GM12878 (cell line): ENCODE results near the gene DUS2. TPM values are rescaled to one million over a fixed set of nuclear protein-coding genes. Genes with fewer than 3 reads are reported as not detected.

Source experiments
- ATAC-seq: fragments of 200-7000 bp; cut with Tn5 transposase; 3 replicates; pipeline ENCODE4 v1.9.1; 2020; ENCODE audit warnings: mild to moderate bottlenecking, moderate library complexity
- BruUV-seq: library from RNA; stranded (reverse); fragments of 400-500 nt; replicated peaks from 2 replicates; lab custom pipeline; 2021; lab: Mats Ljungman, UMichigan
- CTCF ChIA-PET: fragments of 300-600 bp; sonication (Branson Sonifier 250); formaldehyde crosslinking; extraction: SDS; loops from one replicate; lab custom pipeline; 2021; ENCODE audit warnings: inconsistent platforms; lab: Yijun Ruan, JAX
- POLR2A ChIA-PET: fragments of 350-600 bp; formaldehyde crosslinking; extraction: SDS; loops from one replicate; lab custom pipeline; 2021; ENCODE audit warnings: inconsistent platforms; lab: Charles Lee
- RAD21 ChIA-PET: fragments of 300-600 bp; sonication (Branson Sonifier 250); formaldehyde crosslinking; loops from one replicate; lab custom pipeline; 2023; ENCODE audit warnings: antibody characterized with exemption; ENCODE audit not compliant: unreplicated experiment; lab: Charles Lee
- SMC1A ChIA-PET: fragments of 300-600 bp; sonication (Branson Sonifier 250); formaldehyde crosslinking; loops from one replicate; lab custom pipeline; 2023; ENCODE audit not compliant: unreplicated experiment, uncharacterized antibody; lab: Charles Lee
- DNase-seq: peaks from one replicate; pipeline ENCODE4 v3.0.0-alpha.2; 2011; ENCODE audit warnings: low read depth, low spot score
- FAIRE-seq: peaks from 3 replicates; lab custom pipeline; 2011; peaks lifted over from hg19 to GRCh38; lab: Jason Lieb, UNC
- H2AFZ ChIP-seq: 2 replicates; pipeline ENCODE4 v1.6.0; 2011; ENCODE audit warnings: low read depth, low read length, control low read depth; ENCODE audit not compliant: control insufficient read depth
- H3K27ac ChIP-seq: 2 replicates; pipeline ENCODE4 v1.5.1; 2011; ENCODE audit warnings: control low read depth; ENCODE audit not compliant: control insufficient read depth, insufficient read depth
- H3K27me3 ChIP-seq, 2 experiments: replicated peaks in 1 of 2; 2 replicates each; pipeline versions ENCODE4 v1.6.0 to v1.6.1; 2011; ENCODE audit warnings: low read length in 1 of 2; ENCODE audit not compliant: control insufficient read depth in 2 of 2, insufficient read depth in 2 of 2
- H3K36me3 ChIP-seq, 2 experiments: 2 replicates each; pipeline ENCODE4 v1.5.1; 2011; ENCODE audit warnings: low read length in 1 of 2; ENCODE audit not compliant: control insufficient read depth in 2 of 2, insufficient read depth in 2 of 2
- H3K4me1 ChIP-seq: 2 replicates; pipeline ENCODE4 v1.6.1; 2011; ENCODE audit warnings: mild to moderate bottlenecking, low read length, moderate library complexity, mixed read lengths; ENCODE audit not compliant: control insufficient read depth, insufficient read depth
- H3K4me2 ChIP-seq: 2 replicates; pipeline ENCODE4 v1.6.0; 2011; ENCODE audit warnings: control low read depth; ENCODE audit not compliant: control insufficient read depth, insufficient read depth
- H3K4me3 ChIP-seq: fragments of 200-600 bp; sonication (generic); 2 replicates; pipeline ENCODE4 v1.5.1; 2016
- H3K79me2 ChIP-seq: 2 replicates; pipeline ENCODE4 v1.6.0; 2011; ENCODE audit warnings: low read length; ENCODE audit not compliant: control insufficient read depth, insufficient read depth
- H3K9ac ChIP-seq: 2 replicates; pipeline ENCODE4 v1.8.0; 2011; ENCODE audit warnings: low read length, control low read depth, mixed read lengths; ENCODE audit not compliant: control insufficient read depth, insufficient read depth
- H3K9me3 ChIP-seq: replicated peaks from 3 replicates; pipeline ENCODE4 v1.5.1; 2011; ENCODE audit warnings: mild to moderate bottlenecking, low read length; ENCODE audit not compliant: control insufficient read depth, insufficient read depth
- H4K20me1 ChIP-seq: 2 replicates; pipeline ENCODE4 v1.6.0; 2011; ENCODE audit not compliant: control insufficient read depth, insufficient read depth
- BHLHE40 ChIP-seq, 2 experiments: fragments of 450-650 bp in 1 of 2; IDR thresholded peaks; 2 replicates each; pipeline ENCODE4 v1.6.1; 2011 to 2017; ENCODE audit warnings: low read depth in 2 of 2, borderline replicate concordance in 1 of 2, improper control_type of control experiment in 1 of 2, low read length in 1 of 2, mild to moderate bottlenecking in 1 of 2
- PAX5 ChIP-seq: IDR thresholded peaks from 2 replicates; pipeline ENCODE4 v1.6.1; 2011; ENCODE audit warnings: low read depth, low read length, borderline replicate concordance
- PAX8 ChIP-seq: fragments of 450-650 bp; IDR thresholded peaks from 2 replicates; pipeline ENCODE4 v1.6.1; 2017; ENCODE audit warnings: mild to moderate bottlenecking, moderate library complexity
- WGBS: methylation state at CpG from one replicate; pipeline ENCODE4 v1.1.6; 2016; ENCODE audit warnings: low lambda C conversion rate; ENCODE audit not compliant: insufficient replicate concordance, insufficient coverage; ENCODE audit errors: missing lambda C conversion rate; 5-methylcytosine and 5-hydroxymethylcytosine counted together
- in situ Hi-C: fragments of 300-500 bp; cut with MboI; formaldehyde crosslinking; loops from 9 replicates; pipeline ENCODE4 v1.14.3; 2018; ENCODE audit warnings: mixed read lengths
- intact Hi-C: fragments of 100-400 bp; cut with micrococcal nuclease; formaldehyde crosslinking; loops from one replicate; pipeline ENCODE4 v1.14.2; 2022; ENCODE audit not compliant: unreplicated experiment
- polyA plus RNA-seq, 11 experiments: library from polyadenylated mRNA; depleted of rRNA in 4 of 11; unstranded in 6 of 11; stranded (reverse) in 5 of 11; fragments of >200 nt; fragmentation: Nextera tagmentation in 4 of 11; fragmentation: Illumina TruSeq in 1 of 11; extraction: Ambion mirVana in 4 of 11; extraction: Trizol in 1 of 11; gene quantifications; 1 replicate in 1 of 11; 2 replicates in 10 of 11; pipeline versions ENCODE4 v1.2.1 to v1.2.3, GENCODE V29; 2011 to 2016; ENCODE audit warnings: inconsistent platforms in 2 of 11, missing spikeins in 2 of 11, low read depth in 1 of 11
- total RNA-seq, 4 experiments: library from RNA; depleted of rRNA in 3 of 4; stranded (reverse); fragments of >200 nt in 3 of 4; fragmentation: Illumina TruSeq in 1 of 4; extraction: Trizol in 1 of 4; gene quantifications; 2 replicates each; pipeline versions ENCODE4 v1.2.1 to v1.2.3, GENCODE V29; 2013 to 2021

Gene DUS2
- total and polyA plus RNA-seq, 10 of the 15 experiments (the other 5 are each of a cell fraction or from before 2014, with no cell fraction given), result 4.8 to 32.3 (median 25.5) TPM

- DNase-seq (no peak), FAIRE-seq (no peak), ATAC-seq (peak; percentile 31)
- H3K36me3 ChIP-seq, result no peaks in the 10 kb centered on the region
- CTCF ChIA-PET, result interaction anchor here (1.1 to 2.3 kb wide), 4 partner anchors 16 to 238 kb away, joined by 3 to 23 read pairs (median 4); partner anchors contain the start of gene NFATC3
- H3K27ac ChIP-seq, result no peak overlapping the region; the same call in 1 of the 2 replicates
- intact Hi-C loops, result loop anchor here (1.0 to 2.0 kb wide), 4 partner anchors 31 to 237 kb away; partner anchors contain the start of genes DDX28 and DUS2
- peak overlapping the region; percentile 24; the same call in 1 of the 2 replicates for H3K4me3 ChIP-seq
- peak overlapping the region; percentile 79 for H3K4me2 ChIP-seq
- no peaks in the 10 kb centered on the region for H3K27me3 ChIP-seq
- in situ Hi-C loops, result loop anchor here (5.0 kb wide), 1 partner anchor 235 kb away; no protein-coding TSS in a partner anchor
- H2AFZ ChIP-seq, result peak overlapping the region; percentile 63
- TF ChIP-seq PAX5, result peak; percentile 95
- TF ChIP-seq BHLHE40 (IDR thresholded peaks at IDR 0.05; ENCODE audit: borderline replicate concordance in 1 of 2, low read depth in 2 of 2, low read length in 1 of 2), result peak in 1 of 2 experiments; percentile 4; a peak in 1 of 4 replicates
- no peak for TF ChIP-seq PAX8
- 17% methylated on average over 20 of the region's 20 CpGs for WGBS
- H4K20me1 ChIP-seq, result no peaks in the 10 kb centered on the region
- SMC1A ChIA-PET, result interaction anchor here (1.0 to 1.5 kb wide), 4 partner anchors 12 to 48 kb away, joined by 3 read pairs; partner anchors contain the start of gene DPEP3
- RAD21 ChIA-PET, result interaction anchor here (1.8 kb wide), 1 partner anchor 26 kb away, joined by 7 read pairs; no protein-coding TSS in a partner anchor
- POLR2A ChIA-PET, result no interaction called here
- BruUV-seq, result no TSS peak
- peaks cover 39% of the 10 kb centered on the region for H3K4me1 ChIP-seq
- H3K9ac ChIP-seq, result no peak overlapping the region
- H3K79me2 ChIP-seq, result no peaks in the 10 kb centered on the region
- H3K9me3 ChIP-seq, result no peaks in the 10 kb centered on the region
Observed at GRCh38 chr16:67992661-67993206, 30.4 kb upstream of the DUS2 start.
